Activated effector memory CD4-positive, alpha-beta T cell treated with Interleukin-2 at 50 U/mL for 16 hours (primary cell): Measurements from ENCODE around the gene EFNA5.

Experiments used
- DNase-seq: peaks from one replicate; pipeline ENCODE4 v3.0.0-alpha.2; 2020

The EFNA5 gene

DNA sequence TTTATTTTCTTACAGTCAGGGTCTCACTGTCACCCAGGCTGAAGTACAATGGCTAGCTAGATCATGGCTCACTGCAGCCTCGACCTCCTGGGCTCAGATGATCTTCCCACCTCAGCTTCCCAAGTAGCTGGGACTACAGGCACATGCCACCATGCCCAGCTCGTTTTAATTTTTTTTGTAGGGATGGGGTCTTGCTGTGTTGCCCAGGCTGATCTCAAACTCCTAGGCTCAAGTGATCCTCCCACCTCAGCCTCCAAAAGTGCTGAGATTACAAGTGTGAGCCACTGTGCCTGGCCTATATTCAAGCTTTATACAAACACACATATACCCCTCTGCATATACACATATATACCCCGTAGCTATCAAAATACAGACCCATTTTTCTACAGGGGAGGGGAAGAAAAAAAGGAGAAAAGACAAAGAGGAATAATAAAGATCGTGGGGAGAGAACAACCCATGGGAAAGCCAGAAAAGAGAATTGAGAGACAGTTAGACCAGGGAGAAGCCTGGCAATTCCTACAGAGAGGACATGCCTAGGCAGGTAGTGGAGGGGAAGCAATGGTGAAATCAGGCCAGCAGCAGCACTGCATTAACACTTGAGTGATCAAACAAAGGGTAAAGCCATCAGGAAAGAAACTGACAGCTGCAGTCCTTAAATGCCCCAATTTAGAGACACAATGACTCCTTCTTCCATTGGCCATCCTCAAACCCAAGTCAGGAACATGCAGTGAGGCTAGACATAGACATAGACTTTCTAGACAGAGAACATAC, 102.7 kb downstream of the EFNA5 start:
- DNase-seq: no peak

DNA sequence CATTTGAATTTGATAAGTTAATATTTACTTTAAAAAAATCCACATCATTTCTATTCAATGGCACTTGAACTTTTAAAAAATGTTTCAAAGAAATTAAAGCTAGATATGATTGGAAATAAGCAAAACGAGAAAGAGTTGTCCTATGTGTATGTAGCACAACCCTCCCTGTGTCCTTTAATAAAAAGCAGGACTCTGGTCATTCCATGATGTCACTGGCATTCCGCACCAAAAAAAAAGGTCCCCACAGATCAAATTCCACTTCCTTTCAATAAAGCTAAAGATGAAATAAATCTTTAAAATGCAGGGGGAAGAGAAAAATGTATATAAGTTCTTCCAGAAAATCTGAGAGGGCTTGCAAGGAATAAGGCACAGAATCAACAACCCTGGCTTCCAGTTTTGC, 103.8 kb downstream of the EFNA5 start:
- no peak for DNase-seq

DNA sequence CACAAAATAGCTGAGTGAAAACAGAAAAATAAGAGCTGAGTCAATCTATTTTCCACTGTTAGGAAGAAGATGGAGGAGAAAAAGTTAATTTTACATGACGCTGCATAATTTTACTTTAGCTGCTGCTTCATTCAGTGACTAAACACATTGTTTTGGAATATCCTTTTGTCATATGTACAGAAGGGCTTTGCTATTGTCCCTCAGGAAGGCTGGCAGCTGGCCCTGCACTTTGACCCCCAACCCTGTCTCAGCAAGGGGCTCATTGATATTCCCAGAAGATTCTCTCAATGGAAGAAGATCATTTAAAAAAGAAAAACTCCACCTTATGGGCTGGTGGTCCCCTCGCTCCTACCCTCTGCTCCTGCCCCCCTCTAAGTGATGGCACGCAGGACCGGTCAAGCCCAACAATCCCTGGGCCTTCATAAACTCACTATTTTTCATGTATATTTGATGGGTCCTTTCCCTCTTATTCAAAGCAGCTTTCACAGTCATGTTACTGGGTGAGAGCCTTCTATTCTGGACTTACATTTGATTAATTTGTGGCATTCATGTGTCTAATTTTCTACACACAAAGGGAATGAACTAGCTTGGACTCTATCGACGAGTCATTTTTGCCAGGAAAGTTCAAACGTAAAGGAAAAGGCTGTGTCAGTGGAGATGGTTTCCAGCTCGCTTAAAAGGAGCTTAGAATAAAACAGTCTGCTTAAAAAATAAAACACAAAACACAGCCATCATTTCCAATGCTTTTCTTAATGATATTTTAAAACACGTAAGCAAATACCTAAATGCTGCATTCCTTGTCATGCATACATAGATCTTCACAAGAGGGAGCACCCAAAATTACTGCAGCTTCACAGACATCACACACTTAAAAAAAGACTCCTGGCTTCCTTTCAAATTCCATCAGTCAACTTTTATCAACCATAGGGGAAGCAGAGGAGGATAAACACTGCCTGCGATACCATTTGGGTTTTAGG, 104.7 kb downstream of the EFNA5 start:
- DNase-seq: no peak

DNA sequence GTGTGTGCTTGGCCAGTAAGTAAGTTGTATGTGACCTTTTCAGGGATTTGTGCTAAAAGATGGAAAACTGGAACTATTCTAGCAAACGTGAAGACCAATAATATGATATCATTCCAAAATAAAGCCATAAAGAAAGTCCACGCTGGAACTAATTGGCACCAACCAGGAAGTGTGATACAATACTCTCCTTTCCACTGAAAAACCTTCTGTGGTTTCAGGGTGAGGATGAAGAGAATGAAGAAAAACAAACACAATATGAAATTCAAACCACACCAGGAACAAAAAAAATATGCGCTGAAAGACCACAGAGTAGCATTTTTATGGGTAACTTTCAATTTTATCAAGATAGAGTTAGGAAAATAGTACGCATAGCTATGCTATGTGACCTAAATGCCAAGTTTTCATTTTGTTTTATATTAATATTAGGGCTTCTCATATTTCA, 105.8 kb downstream of the EFNA5 start:
- DNase-seq: no peak

DNA sequence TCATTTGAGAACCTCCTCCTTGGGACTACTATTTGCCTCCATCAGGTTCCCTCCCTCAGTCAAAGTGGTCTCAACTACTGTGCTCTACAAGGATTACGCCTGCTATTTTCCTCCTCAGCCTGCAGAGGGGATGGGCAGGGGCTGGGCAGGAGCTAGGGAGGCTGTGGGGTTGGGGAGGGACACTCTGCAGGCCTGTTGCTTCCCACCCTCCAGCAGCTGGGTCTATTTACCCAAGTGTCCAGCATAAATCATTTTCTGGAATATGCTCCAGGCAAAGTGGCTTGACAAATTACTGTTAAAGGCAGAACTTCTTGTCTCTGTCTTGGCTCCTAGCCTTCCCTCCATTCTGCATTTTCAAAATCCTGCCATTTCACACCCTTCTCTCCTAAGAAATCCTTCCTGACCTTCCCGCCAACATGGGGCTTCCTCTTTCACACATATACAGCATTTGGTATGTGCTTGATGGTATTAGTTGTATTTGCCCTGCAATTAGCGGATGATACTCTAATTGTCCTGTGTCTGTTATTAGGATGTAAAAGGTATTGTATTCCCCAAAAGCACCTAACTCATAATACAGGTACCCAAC, 106.7 kb downstream of the EFNA5 start:
- no peak for DNase-seq

DNA sequence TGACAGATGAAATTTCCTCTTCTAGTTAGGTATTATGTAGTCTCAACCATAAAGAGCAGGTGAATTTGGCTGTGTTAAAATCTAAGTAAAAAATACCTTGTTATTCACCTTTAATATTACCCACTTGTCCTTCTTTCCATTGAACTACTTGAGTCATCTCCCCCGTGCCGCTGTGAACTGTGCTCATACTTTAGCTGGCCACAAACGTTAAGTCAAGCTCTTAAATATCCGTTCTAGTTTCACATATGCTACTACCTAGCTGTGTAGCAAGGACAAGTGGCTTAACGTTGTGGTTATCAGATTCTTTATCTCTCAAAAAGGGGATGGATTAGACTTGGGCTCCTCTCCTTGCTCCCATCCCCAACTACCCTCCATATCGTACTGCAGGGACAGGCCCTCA, 110.4 kb downstream of the EFNA5 start:
- no peak for DNase-seq

DNA sequence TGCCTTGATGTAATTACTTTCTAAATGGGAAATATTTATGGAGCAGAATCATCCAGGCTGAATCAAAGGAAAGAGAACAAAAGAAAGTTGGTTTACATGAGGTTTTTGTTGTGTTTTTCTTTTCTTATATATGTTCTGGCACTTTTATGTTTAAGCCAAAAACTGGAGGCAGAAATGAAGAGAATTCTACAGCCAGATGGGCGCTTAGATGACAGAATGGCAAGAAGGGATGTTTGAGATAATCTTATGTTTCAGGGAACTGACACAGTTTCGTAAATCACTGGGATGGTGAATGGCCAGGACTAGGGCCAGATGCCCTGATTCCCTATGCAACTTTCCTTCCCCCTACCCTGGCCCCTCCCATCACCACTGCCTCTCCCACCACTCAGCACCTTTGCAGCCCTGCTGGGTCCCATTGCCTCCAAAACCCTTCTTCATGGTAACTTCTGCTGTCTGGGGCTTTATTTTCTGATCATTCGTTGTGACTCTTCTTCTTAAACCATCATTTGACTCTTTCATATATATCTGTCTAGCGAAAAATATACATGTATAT, 111.8 kb downstream of the EFNA5 start:
- DNase-seq: no peak

DNA sequence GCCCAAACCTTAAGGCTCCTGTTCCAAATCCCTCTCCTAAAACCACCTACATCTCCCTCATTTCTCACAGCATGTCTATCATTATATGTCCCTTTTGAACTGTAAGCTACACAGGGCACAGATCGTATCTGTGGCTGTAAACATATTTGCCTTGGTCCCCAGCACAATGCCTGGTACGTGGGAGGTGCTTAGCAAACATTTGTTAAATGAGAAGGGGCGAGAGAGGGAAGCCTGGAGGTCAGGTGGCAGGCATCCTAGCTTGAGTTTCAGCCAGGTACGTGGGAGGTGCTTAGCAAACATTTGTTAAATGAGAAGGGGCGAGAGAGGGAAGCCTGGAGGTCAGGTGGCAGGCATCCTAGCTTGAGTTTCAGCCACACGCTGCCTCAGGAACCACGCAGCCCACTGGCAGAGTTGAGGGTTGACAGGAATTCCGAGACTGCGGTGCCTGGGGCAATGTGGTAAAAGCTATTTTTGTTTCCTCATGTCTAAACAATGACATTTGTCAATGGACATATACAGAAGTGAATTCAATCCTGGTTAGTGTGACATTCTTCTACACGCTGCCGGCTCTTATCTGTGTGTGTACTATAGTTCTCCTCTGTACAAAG, 113.6 kb downstream of the EFNA5 start:
- no peak for DNase-seq

DNA sequence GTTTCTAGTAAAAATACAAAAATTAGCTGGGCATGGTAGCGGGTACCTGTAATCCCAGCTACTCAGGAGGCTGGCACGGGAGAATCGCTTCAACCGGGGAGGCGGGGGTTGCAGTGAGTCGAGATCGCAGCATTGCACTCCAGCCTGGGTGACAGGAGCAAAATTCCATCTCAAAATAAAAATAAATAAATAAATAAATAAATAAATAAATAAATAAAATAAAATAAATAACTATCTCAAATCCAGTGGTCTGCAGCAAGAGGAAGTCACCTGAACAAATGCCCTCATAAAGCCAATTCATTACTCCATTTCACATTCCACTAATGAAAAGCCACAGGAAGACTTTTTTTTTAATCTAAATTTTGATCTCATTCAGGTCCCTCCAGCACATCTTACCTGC, 114.2 kb downstream of the EFNA5 start:
- no peak for DNase-seq

DNA sequence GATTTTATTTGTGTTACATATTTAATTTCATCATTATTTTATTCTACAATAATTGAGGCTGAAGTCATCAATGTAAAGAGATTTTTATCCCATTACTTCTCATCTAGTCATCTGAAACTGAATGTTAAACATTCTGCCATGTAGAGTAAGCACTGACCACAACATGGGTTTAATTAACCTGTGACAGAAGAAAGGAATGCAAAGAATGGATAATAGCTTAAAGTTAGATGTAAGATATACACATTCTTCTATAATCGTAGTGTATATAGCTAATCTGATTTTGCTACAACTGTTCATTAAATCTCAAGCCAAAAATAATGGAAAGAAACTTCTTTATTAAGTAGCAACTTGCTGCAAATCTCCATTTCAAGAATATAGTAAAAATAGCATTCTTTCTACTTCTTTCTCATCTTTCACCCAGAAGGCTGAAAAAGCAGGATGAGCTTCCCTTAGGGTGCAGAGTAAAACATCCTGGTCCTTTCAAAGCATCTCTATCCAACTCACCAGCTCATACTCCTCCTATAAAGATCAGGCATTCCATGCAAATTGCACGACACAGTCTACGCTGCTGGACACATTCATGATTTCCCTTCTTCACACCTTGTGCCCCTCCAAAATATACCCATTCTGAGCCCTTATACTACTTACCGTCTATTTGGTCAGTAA, 115.2 kb downstream of the EFNA5 start:
- DNase-seq: no peak

DNA sequence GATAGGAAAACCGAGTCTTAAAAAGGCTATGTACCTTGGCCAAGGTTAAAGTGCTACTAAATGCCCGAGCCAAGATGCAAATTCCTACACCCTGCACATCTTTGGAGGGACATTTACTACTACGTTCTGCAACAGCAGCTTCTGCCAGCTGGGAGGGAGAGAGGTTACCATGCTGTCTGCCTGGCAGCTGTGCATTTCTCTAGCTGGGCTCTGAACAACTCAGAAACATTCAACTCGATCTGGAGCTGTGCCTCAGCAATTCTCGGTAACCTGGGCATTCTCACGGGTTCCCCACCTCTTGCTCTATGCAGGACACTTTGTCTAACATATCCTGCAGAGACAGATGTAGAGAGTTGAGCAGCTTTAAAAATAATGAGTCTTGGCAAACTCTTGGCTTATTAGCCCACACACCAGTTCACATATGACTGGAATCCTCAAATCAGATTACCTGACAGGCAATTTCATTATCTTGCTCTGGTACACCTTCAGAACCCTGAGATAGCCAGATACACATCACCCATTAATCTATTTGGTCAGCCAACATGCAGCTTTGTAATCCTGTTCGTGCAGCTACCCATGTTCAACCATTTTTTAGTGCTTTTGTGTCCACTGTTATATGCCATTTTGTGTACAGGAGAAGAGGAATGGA, 115.8 kb downstream of the EFNA5 start:
- no peak for DNase-seq

DNA sequence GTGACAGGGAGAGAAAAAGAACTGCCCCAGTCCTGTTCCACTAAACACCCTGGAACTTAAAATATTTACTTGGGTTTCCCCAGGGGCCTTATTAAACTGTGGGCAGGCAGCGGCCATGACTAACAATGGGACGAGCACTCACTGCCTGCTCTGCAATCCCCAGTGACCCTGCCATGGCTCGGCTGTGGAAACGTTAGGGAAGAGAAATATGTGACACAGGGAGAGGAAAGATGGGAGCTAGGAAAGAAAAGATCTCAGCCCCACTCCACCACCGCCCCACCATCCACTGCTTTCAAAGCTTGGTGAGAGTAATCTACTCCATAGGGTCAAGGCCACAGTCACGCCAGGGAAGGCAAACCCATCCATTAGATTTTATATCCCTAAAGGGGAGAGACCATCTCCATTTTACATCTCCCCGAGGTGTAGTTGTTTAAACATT, 117.6 kb downstream of the EFNA5 start:
- no peak for DNase-seq

DNA sequence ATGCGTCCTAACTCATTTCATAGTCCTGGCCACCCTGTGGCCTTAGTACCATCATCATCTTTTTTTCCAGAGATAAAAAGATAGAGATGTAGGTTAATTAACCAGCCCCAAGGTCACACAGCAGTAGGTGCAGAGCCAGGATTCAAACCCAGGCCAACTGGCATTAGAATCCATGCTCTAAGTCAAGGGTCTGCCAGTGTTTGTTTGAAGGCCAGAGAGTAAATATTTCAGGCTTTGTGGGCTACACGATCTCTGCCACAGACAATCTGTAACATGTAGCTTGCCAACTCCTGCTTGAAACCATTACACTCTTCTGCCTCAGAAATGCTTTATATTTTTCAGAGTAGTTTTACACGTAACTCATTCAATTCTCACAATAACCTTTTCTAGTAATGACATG, 119.6 kb downstream of the EFNA5 start:
- no peak for DNase-seq

DNA sequence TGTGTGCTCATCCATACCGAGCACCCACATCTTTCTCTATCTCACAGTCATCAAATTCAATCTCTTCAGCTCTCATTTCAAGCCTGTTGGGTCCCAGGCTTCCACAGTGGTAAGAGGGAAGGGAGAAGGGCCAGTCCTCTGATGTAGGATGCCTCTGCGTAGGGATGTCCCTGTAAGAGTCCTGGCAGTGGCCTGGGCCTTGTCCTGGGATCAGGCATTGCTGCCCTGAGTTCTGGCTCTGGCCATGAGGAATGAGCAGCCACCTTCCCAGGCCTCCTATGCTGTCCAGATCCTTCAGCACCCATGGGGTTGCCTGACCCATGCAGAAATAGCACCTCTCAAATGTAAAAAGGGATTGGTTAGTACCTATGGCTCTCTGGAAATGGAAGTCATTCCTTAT, 121.2 kb downstream of the EFNA5 start:
- no peak for DNase-seq

DNA sequence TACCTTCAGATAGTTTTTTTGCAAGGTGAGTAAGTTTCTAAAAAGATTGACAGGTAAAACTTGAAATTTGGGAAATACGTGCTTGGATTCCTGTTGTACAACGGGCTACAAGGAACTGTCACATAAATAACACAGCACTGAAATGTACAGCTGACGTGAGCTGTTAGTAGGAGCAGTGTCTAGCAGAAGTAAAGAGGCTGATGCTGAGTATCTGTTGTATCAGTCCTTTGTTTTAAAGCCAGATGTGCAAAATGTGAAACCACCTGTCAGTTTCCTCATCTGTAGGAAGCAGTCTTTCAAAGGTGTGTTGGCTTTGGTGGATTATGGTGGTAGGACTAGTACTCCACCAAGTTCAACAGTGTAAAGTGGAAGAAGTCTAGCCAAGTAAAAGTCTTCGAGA, 122.3 kb downstream of the EFNA5 start:
- no peak for DNase-seq

DNA sequence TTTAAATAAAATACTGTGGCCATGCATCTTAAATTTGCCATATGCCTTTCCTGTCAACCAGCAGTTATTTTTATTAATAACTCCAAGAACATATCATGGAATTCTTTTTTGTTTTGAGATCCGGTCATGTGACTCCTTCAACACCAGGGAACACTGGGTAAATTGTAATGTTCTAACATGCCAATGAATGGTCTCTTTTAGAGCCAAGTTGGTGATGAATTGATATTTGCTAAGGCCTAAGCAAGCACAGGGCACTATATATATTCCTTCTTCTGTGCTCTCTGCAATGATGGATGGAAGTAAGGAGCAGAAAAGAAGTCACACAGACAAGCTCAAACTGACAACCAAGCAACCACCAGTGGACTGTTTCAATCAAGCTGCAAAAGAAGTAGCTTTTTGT, 124.0 kb downstream of the EFNA5 start:
- DNase-seq: no peak

DNA sequence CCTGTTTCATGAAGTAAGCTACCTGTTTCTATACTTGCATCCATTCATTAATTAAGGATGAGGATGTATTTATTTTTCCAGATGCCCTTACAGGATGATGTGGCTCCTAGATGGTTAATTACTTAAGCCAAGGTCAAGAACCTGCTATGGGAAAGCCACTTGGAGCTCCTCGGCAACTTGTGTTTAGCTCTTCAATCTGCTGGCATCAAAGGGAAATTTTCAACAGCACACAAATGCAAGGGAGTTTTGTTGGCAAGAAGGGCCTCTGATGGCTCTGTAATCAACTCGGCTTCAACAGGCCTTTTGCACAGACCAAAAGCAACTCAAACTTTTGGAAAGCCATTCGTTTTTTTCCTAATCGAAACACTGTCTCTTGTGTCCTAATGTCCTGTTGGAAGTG, 125.3 kb downstream of the EFNA5 start:
- no peak for DNase-seq

DNA sequence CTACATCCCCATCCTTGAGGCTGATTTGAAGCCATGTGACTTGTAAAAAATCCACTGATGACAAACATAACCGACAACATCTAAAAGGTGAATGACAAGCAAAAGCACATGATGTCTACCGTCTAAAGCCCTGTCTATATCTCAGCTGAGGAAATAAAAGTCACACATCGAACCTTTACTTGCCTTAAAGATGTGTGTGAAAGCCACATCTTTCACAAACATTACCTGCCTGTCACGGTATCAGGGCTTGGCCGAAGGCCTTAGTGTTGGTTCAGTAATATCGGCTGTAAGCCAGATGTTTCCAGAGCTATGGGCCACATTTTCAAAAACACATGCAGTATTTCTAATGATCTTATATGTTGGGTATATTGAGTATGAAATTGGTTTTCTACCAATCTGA, 125.8 kb downstream of the EFNA5 start:
- DNase-seq: no peak

DNA sequence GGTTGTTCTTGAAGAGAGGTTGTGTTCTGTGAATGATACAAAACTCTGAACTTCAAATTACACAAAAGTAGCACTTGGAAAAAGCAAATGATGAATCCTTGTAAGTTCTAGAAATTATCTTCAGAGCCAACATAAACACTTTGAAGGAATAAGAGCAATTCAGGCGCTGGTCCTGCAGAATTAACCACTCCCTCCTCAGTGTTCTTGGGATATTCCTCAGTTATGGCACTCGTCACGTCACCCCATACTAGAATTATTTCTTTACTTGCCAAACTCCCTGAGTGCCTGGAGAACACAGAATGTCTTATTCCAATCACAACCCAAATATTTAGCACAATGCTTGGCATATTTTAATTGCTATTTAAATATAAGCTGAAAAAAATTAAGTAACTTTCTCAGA, 126.3 kb downstream of the EFNA5 start:
- DNase-seq: no peak

DNA sequence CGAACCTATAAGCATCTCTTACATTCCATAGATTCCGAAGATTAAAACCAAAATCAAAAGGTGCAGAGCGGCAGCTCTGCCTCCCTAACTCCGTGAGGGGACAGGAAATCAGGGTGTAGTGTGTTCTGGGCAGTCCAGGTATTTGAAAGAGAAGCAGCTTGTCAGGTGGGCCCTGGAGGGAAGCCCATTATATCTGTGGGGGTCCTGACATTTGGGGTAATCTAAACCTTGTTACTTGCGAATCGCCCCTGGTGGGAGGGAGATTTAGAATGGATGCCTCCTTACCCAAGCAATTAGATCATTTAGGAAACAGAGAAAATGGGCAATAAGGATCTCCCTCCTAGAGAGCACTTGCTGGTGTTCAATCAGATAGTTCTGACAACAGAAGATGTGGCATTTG, 126.9 kb downstream of the EFNA5 start:
- DNase-seq: no peak

DNA sequence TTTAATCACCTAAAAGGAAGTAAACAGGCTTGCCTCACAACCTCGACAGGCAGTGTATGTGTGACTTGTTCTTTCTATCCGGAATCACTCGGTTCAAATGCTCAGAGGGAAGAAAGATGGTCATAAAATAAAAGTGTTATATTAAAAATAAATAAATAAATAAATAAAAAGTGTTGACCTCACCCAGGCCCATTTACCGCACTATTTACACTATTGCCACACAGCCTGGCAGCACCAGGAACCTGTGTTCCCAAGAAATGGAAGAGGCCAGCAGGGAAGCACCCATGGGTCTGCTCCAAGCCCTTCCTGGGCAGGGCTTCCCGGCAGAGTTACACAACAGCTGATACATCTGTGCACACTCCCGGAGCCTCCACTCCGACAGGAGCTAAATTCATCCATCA, 127.9 kb downstream of the EFNA5 start:
- DNase-seq: no peak

DNA sequence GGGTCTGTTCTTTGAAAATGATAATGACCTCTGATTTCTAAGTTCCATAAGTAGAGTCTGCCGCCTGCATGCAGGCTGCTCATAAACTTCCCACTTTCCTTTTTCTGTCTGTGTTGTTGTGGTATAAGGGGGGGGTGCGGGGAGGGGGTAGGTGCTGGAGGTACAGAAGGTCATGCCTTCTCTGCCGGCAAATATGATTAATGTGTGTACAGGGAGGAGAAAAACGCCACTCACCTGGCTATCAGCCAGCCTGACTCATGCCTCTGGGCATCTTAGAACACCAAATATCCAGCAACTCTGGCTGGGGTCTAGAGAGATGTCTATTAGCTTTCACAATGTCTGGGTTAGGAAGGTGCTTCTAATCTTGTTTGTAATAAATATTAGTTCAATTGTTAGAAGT, 128.3 kb downstream of the EFNA5 start:
- DNase-seq: no peak
